ENCODE results near the gene SH2D7.

The SH2D7 gene

GRCh38 chr15:78092261-78093041 lies at the start of gene SH2D7:
Gene SH2D7, plus strand, starts transcription at chr15:78092561. Its CDS starts 24 bp downstream, at chr15:78092585.
- DNase-seq: peak; percentile 8

GRCh38 chr15:78044407-78045155 lies 47.8 kb upstream of the SH2D7 start:
- DNase-seq: peak; percentile 29

DNA sequence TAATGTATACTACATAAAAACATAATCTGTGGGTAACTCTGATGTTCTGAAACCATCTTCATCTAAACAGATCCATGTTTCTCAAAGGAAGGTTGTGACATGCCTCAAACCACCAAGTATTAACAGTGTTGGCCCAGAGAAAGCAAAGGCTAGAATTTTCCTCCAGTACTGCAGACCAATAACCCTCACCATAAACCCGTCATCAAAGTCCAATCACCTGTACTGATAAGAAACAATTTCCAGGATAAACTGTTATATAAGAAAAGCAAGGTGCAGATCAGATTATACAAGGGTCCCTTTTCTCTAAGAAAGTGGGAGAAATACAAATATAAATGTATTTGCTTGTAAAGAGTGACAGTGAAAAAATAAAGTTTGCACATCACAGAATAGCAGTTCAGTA lies 47.2 kb upstream of the SH2D7 start:
- no peak for DNase-seq

DNA sequence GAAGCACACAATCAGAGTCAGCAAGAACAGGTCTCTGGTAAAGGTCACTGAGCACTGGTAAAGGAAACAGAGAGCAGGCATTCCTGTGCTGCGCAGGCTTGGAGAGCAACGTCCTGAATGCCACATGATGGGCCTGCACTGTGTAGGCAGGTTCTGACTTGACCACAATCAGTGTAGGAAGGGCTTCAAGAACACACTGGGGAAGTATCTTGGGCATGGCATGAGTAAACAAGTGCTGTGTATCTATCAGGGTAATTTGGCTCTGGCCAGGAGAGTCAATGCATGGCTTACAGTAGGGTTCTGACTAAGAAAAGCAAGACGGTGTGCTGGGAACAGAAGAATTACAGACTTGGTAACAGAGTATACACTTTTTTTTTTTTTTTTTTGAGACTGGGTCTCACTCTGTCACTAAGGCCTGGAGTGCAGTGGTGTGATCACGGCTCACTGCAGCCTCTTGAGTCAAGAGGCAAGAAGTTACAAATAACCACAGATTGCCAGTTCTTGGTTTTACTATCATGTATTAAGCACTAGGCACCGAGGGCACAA lies 45.5 kb upstream of the SH2D7 start:
- DNase-seq: no peak

- DNase-seq: peak; percentile 50
Measured at GRCh38 chr15:78047761-78048627, 44.4 kb upstream of the SH2D7 start.

GRCh38 chr15:78048628-78048920 lies 43.8 kb upstream of the SH2D7 start:
- no peak for DNase-seq

DNA sequence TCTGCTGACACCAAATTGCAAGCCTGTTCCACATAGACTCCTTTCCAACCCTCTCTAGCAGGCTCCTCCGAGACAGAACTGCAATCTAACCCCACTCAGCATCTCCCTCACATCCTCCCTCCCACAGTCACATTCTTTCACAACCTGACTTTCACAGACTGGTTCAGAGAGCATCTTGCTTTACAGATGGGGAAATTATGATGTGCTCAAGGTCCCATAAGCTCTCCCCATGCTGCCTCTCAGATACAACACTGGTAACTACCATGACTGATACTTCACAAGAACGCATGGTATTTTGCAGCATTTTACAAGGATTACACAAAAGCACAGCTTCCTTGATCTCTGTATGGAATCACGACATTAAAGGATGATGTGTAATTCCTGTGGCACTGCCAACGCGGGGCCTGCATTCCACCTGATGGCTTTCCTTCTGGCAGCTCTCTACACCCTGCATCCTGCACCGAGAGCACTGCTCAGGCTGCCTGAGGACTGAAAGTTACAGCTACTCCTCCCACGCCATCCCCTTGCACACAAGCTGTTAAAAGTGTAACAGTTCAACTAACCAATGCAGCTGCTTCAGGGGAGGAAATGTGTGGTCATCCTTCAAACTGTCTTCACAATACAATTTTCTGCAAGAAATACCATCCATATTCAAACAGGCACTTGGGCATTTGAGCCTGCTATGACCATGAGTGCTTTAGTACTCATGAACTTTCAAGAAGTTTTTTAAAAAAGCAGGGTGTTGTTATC lies 42.5 kb upstream of the SH2D7 start:
- DNase-seq: peak; percentile 54

DNA sequence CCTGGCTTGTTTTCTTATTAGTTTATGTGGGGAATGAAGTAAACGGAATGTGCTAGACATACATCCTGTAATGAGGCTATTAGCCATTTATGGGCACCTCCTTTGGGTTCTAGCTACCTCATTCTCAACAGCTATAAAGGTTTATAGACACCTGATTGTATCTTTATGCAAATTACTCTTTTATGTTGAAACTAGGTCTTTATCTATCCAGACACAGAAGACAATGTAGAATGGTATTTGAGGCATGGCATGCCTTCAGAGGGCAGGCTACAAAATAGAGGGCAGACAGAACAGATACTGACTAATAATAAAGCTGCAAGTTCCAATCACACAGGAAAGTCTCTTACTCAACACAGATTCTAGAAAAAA lies 41.9 kb upstream of the SH2D7 start:
- no peak for DNase-seq

- DNase-seq: peak; percentile 41
Measured at GRCh38 chr15:78050826-78051225, 41.5 kb upstream of the SH2D7 start.

GRCh38 chr15:78051596-78051995 lies 40.8 kb upstream of the SH2D7 start:
- DNase-seq: no peak

GRCh38 chr15:78052001-78052401 lies 40.4 kb upstream of the SH2D7 start:
- DNase-seq: no peak

GRCh38 chr15:78052545-78052944 lies 39.8 kb upstream of the SH2D7 start:
- no peak for DNase-seq

DNA sequence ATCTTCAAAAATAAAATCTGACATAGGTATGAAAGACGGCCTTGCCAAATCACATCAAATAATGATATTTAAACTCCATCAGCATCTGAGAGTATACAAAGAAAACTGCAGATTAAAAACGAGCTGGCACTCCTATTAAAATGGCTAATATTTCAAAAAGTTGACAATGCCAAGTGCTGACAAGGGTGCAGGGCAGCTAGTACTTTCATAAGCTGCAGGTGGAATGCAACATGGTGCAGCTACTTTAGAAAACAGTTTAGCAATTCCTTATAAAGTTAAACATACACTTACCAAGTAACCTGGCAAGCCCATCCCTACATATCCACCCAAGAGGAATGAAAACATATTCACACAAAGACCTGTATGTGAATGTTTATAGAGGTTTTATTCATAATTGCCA lies 37.8 kb upstream of the SH2D7 start:
- DNase-seq: no peak

DNA sequence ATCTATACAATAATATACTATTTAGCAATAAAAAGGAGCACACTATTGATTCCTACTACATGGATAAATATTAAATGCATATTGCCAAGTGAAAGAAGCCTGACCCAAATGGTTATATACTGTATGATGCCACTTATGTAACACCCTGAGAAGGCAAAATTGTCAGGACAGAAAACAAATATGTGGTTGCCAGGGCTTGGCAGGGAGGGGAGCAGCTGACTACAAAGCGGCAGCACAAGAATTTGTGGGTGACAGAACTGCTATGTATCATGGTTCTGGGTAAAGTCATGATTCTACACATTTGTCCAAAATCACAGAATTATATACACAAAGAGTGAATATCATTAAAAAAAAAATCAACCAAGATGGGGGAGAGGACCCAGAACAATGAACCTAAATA lies 37.4 kb upstream of the SH2D7 start:
- no peak for DNase-seq

- no peak for DNase-seq
Measured at GRCh38 chr15:78055919-78056713, 36.2 kb upstream of the SH2D7 start.

DNA sequence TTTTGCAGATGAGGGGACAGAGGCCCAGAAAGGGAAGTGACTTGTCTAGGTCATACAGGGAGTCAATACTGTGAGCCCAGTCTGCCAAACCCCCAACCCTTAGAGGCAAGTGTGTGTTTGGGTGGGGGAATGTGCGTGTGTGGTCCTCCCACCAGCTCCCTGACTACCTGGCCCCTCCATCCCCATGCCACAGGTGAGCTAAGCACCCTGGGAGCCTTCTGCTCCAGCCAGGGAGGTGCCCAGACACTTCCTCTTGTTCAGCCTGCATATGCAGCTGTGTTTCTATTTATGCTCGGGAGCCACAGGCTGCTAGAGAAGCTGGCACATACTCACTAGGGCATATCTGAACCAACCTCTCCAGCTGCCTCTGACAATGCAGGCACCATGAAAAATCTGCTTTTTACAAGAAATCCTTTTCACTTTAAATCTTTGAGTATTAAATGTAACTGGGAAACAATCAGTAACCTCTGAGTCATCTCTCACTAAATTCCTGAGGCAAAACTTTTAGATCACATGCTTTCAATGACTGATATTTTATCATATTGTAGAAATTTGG lies 35.6 kb upstream of the SH2D7 start:
- no peak for DNase-seq

- no peak for DNase-seq
Measured at GRCh38 chr15:78057803-78058202, 34.6 kb upstream of the SH2D7 start.

- no peak for DNase-seq
Measured at GRCh38 chr15:78058401-78058935, 33.9 kb upstream of the SH2D7 start.

- DNase-seq: no peak
Measured at GRCh38 chr15:78059110-78059839, 33.1 kb upstream of the SH2D7 start.

DNA sequence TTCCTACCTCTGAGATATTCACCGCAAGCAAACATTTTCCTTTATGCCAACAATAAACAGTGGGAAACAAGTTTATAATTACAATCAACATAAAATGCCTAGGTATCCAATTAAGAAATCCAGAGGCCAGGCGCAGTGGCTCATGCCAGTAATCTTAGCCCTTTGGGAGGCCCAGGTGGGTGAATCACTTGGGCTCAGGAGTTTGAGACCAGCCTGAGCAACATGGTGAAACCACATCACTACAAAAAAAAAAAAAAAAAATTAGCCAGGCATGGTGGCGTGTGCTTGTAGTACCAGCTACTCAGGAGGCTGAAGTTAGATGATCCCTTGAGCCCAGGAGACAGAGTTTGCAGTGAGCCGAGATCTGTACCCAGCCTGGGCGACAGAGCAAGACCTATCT lies 32.1 kb upstream of the SH2D7 start:
- DNase-seq: no peak
